Measurements from ENCODE around the gene BRIX1.

The BRIX1 gene

GRCh38 chr5:34915139-34915855 lies at the start of gene BRIX1, which contains the start of gene RAD1:
Gene BRIX1, plus strand, starts transcription at chr5:34915711. Its CDS starts 28 bp downstream, at chr5:34915739.
Gene RAD1, minus strand, starts transcription at chr5:34915504. Its CDS starts 612 bp downstream, at chr5:34914892.
- no peaks in the 10 kb centered on the region for H3K9me3 ChIP-seq (ENCODE audit: control insufficient read depth in 2 of 2, low read length in 2 of 2)
- peak within 1 kb of the TSS; percentile 96 to 98 for H3K9ac ChIP-seq (ENCODE audit: low read length in 2 of 2)
- H3K36me3 ChIP-seq (ENCODE audit: control insufficient read depth in 2 of 2, insufficient read depth in 2 of 2, low read length in 2 of 2) = peaks cover 8 to 10% of the 10 kb centered on the region in 2 donors
- H3K27me3 ChIP-seq (ENCODE audit: control insufficient read depth in 1 of 2, insufficient read depth in 2 of 2, low read length in 2 of 2) = no peaks in the 10 kb centered on the region
- peak within 1 kb of the TSS; percentile 80 for H3K27ac ChIP-seq (ENCODE audit: low read length)
- H3K4me3 ChIP-seq (ENCODE audit: low read length in 2 of 2) = peak within 1 kb of the TSS; percentile 82 to 99
- H3K4me1 ChIP-seq (ENCODE audit: control insufficient read depth, insufficient read depth, low read length) = peaks cover 20% of the 10 kb centered on the region

- H3K9me3 ChIP-seq (ENCODE audit: control insufficient read depth in 2 of 2, low read length in 2 of 2) = no peaks in the 10 kb centered on the region
- no peaks in the 10 kb centered on the region for H3K27me3 ChIP-seq (ENCODE audit: control insufficient read depth in 1 of 2, insufficient read depth in 2 of 2, low read length in 2 of 2)
- H3K4me3 ChIP-seq (ENCODE audit: low read length in 2 of 2) = no peak overlapping the region
- no peaks in the 10 kb centered on the region for H3K4me1 ChIP-seq (ENCODE audit: control insufficient read depth, insufficient read depth, low read length)
- no peak overlapping the region for H3K9ac ChIP-seq (ENCODE audit: low read length in 2 of 2)
- no peak overlapping the region for H3K27ac ChIP-seq (ENCODE audit: low read length)
- no peaks in the 10 kb centered on the region for H3K36me3 ChIP-seq (ENCODE audit: control insufficient read depth in 2 of 2, insufficient read depth in 2 of 2, low read length in 2 of 2)
Measured at GRCh38 chr5:34866989-34867471, 48.5 kb upstream of the BRIX1 start.

- Histone ChIP-seq H3K9me3 (ENCODE audit: control insufficient read depth in 2 of 2, low read length in 2 of 2) (no peaks in the 10 kb centered on the region), H3K4me3 (ENCODE audit: low read length in 2 of 2) (no peak overlapping the region), H3K9ac (ENCODE audit: low read length in 2 of 2) (no peak overlapping the region), H3K27ac (ENCODE audit: low read length) (no peak overlapping the region), H3K4me1 (ENCODE audit: control insufficient read depth, insufficient read depth, low read length) (no peaks in the 10 kb centered on the region), H3K36me3 (ENCODE audit: control insufficient read depth in 2 of 2, insufficient read depth in 2 of 2, low read length in 2 of 2) (no peaks in the 10 kb centered on the region), H3K27me3 (ENCODE audit: control insufficient read depth in 1 of 2, insufficient read depth in 2 of 2, low read length in 2 of 2) (no peaks in the 10 kb centered on the region)
Measured at GRCh38 chr5:34867660-34868059, 47.9 kb upstream of the BRIX1 start.

GRCh38 chr5:34868791-34869190 lies 46.7 kb upstream of the BRIX1 start:
- Histone ChIP-seq H3K27ac (ENCODE audit: low read length) (no peak overlapping the region), H3K9ac (ENCODE audit: low read length in 2 of 2) (no peak overlapping the region), H3K4me1 (ENCODE audit: control insufficient read depth, insufficient read depth, low read length) (no peaks in the 10 kb centered on the region), H3K4me3 (ENCODE audit: low read length in 2 of 2) (no peak overlapping the region), H3K36me3 (ENCODE audit: control insufficient read depth in 2 of 2, insufficient read depth in 2 of 2, low read length in 2 of 2) (no peaks in the 10 kb centered on the region), H3K27me3 (ENCODE audit: control insufficient read depth in 1 of 2, insufficient read depth in 2 of 2, low read length in 2 of 2) (no peaks in the 10 kb centered on the region), H3K9me3 (ENCODE audit: control insufficient read depth in 2 of 2, low read length in 2 of 2) (no peaks in the 10 kb centered on the region)

- Histone ChIP-seq H3K36me3 (ENCODE audit: control insufficient read depth in 2 of 2, insufficient read depth in 2 of 2, low read length in 2 of 2) (no peaks in the 10 kb centered on the region), H3K9me3 (ENCODE audit: control insufficient read depth in 2 of 2, low read length in 2 of 2) (no peaks in the 10 kb centered on the region), H3K4me1 (ENCODE audit: control insufficient read depth, insufficient read depth, low read length) (no peaks in the 10 kb centered on the region), H3K9ac (ENCODE audit: low read length in 2 of 2) (no peak overlapping the region), H3K27me3 (ENCODE audit: control insufficient read depth in 1 of 2, insufficient read depth in 2 of 2, low read length in 2 of 2) (no peaks in the 10 kb centered on the region), H3K27ac (ENCODE audit: low read length) (no peak overlapping the region), H3K4me3 (ENCODE audit: low read length in 2 of 2) (no peak overlapping the region)
Measured at GRCh38 chr5:34869256-34869655, 46.3 kb upstream of the BRIX1 start.

- Histone ChIP-seq H3K4me3 (ENCODE audit: low read length in 2 of 2) (no peak overlapping the region), H3K27ac (ENCODE audit: low read length) (no peak overlapping the region), H3K9ac (ENCODE audit: low read length in 2 of 2) (no peak overlapping the region), H3K4me1 (ENCODE audit: control insufficient read depth, insufficient read depth, low read length) (no peaks in the 10 kb centered on the region), H3K9me3 (ENCODE audit: control insufficient read depth in 2 of 2, low read length in 2 of 2) (peaks cover 0 to 2% of the 10 kb centered on the region in 2 donors), H3K36me3 (ENCODE audit: control insufficient read depth in 2 of 2, insufficient read depth in 2 of 2, low read length in 2 of 2) (no peaks in the 10 kb centered on the region), H3K27me3 (ENCODE audit: control insufficient read depth in 1 of 2, insufficient read depth in 2 of 2, low read length in 2 of 2) (no peaks in the 10 kb centered on the region)
Measured at GRCh38 chr5:34870382-34870781, 45.1 kb upstream of the BRIX1 start.

- Histone ChIP-seq H3K27ac (ENCODE audit: low read length) (no peak overlapping the region), H3K4me3 (ENCODE audit: low read length in 2 of 2) (no peak overlapping the region), H3K27me3 (ENCODE audit: control insufficient read depth in 1 of 2, insufficient read depth in 2 of 2, low read length in 2 of 2) (no peaks in the 10 kb centered on the region), H3K4me1 (ENCODE audit: control insufficient read depth, insufficient read depth, low read length) (no peaks in the 10 kb centered on the region), H3K36me3 (ENCODE audit: control insufficient read depth in 2 of 2, insufficient read depth in 2 of 2, low read length in 2 of 2) (no peaks in the 10 kb centered on the region), H3K9ac (ENCODE audit: low read length in 2 of 2) (no peak overlapping the region), H3K9me3 (ENCODE audit: control insufficient read depth in 2 of 2, low read length in 2 of 2) (peaks cover 0 to 8% of the 10 kb centered on the region in 2 donors)
Measured at GRCh38 chr5:34876275-34876674, 39.2 kb upstream of the BRIX1 start.

GRCh38 chr5:34881246-34881645 lies 34.3 kb upstream of the BRIX1 start:
- no peaks in the 10 kb centered on the region for H3K36me3 ChIP-seq (ENCODE audit: control insufficient read depth in 2 of 2, insufficient read depth in 2 of 2, low read length in 2 of 2)
- no peaks in the 10 kb centered on the region for H3K4me1 ChIP-seq (ENCODE audit: control insufficient read depth, insufficient read depth, low read length)
- H3K27ac ChIP-seq (ENCODE audit: low read length) = no peak overlapping the region
- no peak overlapping the region for H3K4me3 ChIP-seq (ENCODE audit: low read length in 2 of 2)
- H3K9ac ChIP-seq (ENCODE audit: low read length in 2 of 2) = no peak overlapping the region
- H3K9me3 ChIP-seq (ENCODE audit: control insufficient read depth in 2 of 2, low read length in 2 of 2) = peaks cover 0 to 3% of the 10 kb centered on the region in 2 donors
- no peaks in the 10 kb centered on the region for H3K27me3 ChIP-seq (ENCODE audit: control insufficient read depth in 1 of 2, insufficient read depth in 2 of 2, low read length in 2 of 2)

GRCh38 chr5:34886392-34887119 lies 29.0 kb upstream of the BRIX1 start:
- Histone ChIP-seq H3K4me3 (ENCODE audit: low read length in 2 of 2) (no peak overlapping the region), H3K4me1 (ENCODE audit: control insufficient read depth, insufficient read depth, low read length) (no peaks in the 10 kb centered on the region), H3K9me3 (ENCODE audit: control insufficient read depth in 2 of 2, low read length in 2 of 2) (no peaks in the 10 kb centered on the region), H3K36me3 (ENCODE audit: control insufficient read depth in 2 of 2, insufficient read depth in 2 of 2, low read length in 2 of 2) (no peaks in the 10 kb centered on the region), H3K27me3 (ENCODE audit: control insufficient read depth in 1 of 2, insufficient read depth in 2 of 2, low read length in 2 of 2) (no peaks in the 10 kb centered on the region), H3K9ac (ENCODE audit: low read length in 2 of 2) (no peak overlapping the region), H3K27ac (ENCODE audit: low read length) (no peak overlapping the region)

- Histone ChIP-seq H3K9ac (ENCODE audit: low read length in 2 of 2) (no peak overlapping the region), H3K9me3 (ENCODE audit: control insufficient read depth in 2 of 2, low read length in 2 of 2) (no peaks in the 10 kb centered on the region), H3K4me3 (ENCODE audit: low read length in 2 of 2) (no peak overlapping the region), H3K27ac (ENCODE audit: low read length) (no peak overlapping the region), H3K4me1 (ENCODE audit: control insufficient read depth, insufficient read depth, low read length) (no peaks in the 10 kb centered on the region), H3K27me3 (ENCODE audit: control insufficient read depth in 1 of 2, insufficient read depth in 2 of 2, low read length in 2 of 2) (no peaks in the 10 kb centered on the region), H3K36me3 (ENCODE audit: control insufficient read depth in 2 of 2, insufficient read depth in 2 of 2, low read length in 2 of 2) (no peaks in the 10 kb centered on the region)
Measured at GRCh38 chr5:34889394-34889793, 26.1 kb upstream of the BRIX1 start.

- H3K9me3 ChIP-seq (ENCODE audit: control insufficient read depth in 2 of 2, low read length in 2 of 2) = no peaks in the 10 kb centered on the region
- no peaks in the 10 kb centered on the region for H3K4me1 ChIP-seq (ENCODE audit: control insufficient read depth, insufficient read depth, low read length)
- H3K27ac ChIP-seq (ENCODE audit: low read length) = no peak overlapping the region
- no peak overlapping the region for H3K4me3 ChIP-seq (ENCODE audit: low read length in 2 of 2)
- no peaks in the 10 kb centered on the region for H3K27me3 ChIP-seq (ENCODE audit: control insufficient read depth in 1 of 2, insufficient read depth in 2 of 2, low read length in 2 of 2)
- H3K36me3 ChIP-seq (ENCODE audit: control insufficient read depth in 2 of 2, insufficient read depth in 2 of 2, low read length in 2 of 2) = peaks cover 2% of the 10 kb centered on the region in 2 donors
- H3K9ac ChIP-seq (ENCODE audit: low read length in 2 of 2) = no peak overlapping the region
Measured at GRCh38 chr5:34891981-34892380, 23.5 kb upstream of the BRIX1 start.

Measured in stomach smooth muscle (tissue), 2 donors.